HG03060 (cell line): ENCODE results near the gene ZNF345.

Source experiments
- ATAC-seq: cut with Tn5 transposase; IDR thresholded peaks from one replicate; pipeline ENCODE4 v1.9.1; 2021; ENCODE audit warnings: low read depth, moderate number of reproducible peaks; ENCODE audit not compliant: unreplicated experiment

ZNF345 gene

GRCh38 chr19:36850559-36851442 is at the start of gene ZNF345:
TSS of gene ZNF345 (plus strand) at chr19:36850876. CDS start at chr19:36876831, 25,955 bp downstream.
- peak; percentile 76 for ATAC-seq

GRCh38 chr19:36805364-36805763 is 45.3 kb upstream of the ZNF345 start:
- ATAC-seq = no peak

DNA sequence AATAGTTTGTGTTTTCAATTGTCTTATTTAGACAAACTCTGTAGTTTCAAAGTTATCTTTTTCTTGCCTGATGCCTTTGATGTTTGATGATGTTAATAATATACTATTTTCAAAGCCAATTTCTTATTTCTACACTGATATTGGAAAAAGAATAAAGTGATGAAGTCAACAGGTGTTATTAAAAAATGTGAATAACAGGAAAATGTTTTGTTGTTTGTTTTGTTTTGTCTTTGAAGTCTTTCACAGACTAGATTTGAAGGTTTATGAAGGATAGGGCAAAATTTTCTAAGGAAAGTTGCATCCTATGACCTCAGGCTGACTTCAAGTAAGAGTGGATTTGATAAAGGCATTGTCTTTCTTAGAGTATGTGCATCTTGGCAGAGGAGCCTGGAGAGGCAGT is 43.6 kb upstream of the ZNF345 start:
- ATAC-seq = no peak

- ATAC-seq = no peak
These were observed 31.5 kb upstream of the ZNF345 start for GRCh38 chr19:36819130-36819630.

GRCh38 chr19:36821758-36822157 is 28.9 kb upstream of the ZNF345 start:
- no peak for ATAC-seq

DNA sequence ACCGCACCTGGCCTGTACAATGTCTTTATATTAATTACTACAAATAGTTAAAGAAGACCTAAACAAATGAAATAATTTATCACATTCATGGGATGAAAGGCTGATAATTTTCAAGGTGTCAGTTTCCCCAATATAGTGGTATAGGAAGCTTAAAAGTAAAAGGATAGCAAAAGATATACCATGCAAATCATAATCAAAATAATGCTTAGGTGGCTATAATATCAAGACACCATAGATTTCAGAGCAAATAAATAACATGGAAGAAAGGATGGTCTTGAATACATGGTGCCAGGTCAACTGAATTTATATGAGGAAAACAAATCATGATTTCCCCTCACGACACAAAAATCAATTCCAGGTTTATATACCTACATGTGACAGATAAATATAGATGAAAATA is 17.2 kb upstream of the ZNF345 start:
- no peak for ATAC-seq

DNA sequence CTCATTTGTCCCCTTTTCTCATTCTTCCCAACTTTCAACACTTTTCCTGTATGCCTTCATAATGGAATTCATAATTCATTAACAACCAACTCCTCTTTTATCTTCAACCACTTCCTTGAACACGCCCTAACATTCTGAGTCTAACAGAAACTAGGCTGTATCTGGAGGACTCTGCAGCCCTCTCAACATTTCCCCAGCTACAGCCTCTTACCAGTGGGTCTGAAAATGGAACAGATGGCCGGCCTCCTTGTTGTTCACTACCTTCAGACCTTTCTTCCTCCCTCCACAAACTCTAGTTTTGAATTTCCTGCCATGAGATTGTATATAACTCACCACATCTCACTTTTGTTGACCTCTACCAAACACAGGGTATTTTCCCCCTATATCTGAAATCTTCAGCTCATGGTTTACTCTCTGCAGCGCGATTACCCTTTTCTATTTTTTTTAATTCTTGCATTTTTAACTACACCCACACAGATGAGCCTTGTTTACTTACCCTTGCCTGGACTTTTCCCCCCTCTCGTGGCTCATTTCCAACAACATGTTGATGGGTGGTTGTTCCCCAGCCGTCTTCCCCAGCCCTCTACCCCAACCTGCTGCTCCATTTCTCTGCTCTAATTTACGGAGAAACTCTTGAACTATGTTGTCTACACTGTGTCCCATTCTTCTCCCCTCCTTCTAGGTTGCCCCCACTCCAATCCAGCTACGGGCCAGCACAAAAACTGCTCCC is 13.3 kb upstream of the ZNF345 start:
- ATAC-seq = no peak

DNA sequence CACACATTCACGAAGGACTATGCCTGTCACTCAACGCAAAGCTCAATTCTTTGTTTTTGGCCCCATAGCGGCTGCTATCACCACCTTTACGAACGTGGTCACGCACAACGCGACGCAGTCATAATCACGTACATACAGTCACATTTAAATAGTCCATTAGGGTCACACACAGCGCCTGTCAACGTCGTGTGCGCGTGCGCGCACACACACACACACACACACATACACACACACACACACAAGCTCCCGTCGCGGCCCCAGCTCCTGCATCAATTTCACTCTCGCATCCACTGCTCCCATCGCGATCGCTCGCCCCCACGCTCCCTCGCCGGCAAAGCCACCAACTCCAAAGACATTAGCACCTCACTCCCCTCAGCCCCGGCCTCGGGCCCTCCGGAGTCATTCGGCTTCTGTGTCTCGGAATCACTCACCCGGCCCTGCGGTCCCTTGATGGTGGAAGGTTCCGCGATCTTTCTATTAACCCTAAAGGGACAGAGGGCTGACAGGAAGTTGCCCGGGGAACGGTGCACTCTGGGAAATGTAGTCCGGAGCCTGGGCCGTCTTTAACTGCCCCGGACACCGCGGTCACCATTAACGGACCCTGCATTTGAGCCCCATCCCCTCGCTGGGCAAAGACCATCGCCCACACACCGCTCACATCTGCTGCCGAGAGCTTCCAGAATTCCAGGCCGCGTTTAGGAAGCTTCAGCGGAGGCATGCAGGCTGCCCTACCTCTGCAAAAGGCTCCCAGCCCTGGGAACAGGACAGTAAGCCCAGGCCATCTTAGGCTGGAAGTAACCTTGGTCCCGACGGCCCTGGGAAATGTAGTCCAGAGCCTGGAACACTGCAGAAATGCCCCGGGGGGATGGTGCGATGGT is 12.5 kb upstream of the ZNF345 start, which contains the start of gene ZNF790:
TSS of gene ZNF790 (minus strand) at position 482 of the 878 bp plus-strand sequence. CDS start 12,768 bp downstream, outside the sequence.
- ATAC-seq = no peak

GRCh38 chr19:36838784-36839324 is 11.8 kb upstream of the ZNF345 start:
- ATAC-seq = no peak

GRCh38 chr19:36847968-36848367 is 2.7 kb upstream of the ZNF345 start:
- no peak for ATAC-seq

DNA sequence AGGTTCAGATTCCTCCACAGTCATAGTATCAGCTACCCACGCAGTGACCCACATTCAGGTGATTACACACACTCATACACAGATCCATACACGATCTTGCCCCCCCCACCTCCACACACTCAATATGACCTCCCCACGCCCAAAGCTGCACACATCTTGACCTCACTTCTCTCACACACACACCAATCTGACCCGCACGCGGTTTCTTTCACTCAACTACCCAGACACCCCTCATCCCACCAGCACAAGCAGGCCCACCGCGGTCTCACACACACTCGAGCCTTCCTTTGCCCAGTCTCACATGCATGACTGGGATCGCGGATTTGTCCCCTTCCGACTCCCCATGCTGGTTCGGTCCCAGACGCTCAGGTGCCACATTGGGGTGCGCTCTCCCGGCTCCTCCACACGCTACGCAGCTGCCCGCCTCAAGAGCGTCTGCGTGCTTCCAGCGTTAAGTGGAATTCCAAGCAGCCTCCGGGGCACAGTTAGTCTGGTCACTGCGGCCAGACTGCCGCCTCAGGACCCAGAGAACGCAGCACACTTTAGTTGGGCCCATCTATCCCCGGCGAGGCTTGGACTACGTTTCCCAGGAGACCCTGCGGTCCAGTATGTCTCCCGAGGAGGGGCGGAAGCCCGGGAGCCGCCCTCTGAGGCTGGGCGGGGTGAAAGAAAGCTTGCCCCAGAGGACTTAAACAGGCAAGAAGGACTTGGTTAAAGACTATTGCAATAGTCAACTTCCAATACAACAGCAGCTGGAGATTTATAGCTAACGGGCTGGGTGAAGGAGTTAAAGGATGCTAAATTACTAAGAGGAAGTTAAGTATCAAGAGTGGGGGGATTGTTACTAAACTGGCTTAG is 746 bp upstream of the ZNF345 start:
- ATAC-seq = peak; percentile 50

- no peak for ATAC-seq
These were observed 1.2 kb downstream of the ZNF345 start for GRCh38 chr19:36851898-36852297.

- ATAC-seq = no peak
These were observed 26.6 kb downstream of the ZNF345 start for GRCh38 chr19:36876993-36877938.

- ATAC-seq = no peak
These were observed 41.2 kb downstream of the ZNF345 start for GRCh38 chr19:36891768-36892357.

- no peak for ATAC-seq
These were observed 44.2 kb downstream of the ZNF345 start for GRCh38 chr19:36894849-36895383.

GRCh38 chr19:36898422-36898821 is 47.7 kb downstream of the ZNF345 start:
- no peak for ATAC-seq
